Measurements from ENCODE around the gene GGACT.

DNA sequence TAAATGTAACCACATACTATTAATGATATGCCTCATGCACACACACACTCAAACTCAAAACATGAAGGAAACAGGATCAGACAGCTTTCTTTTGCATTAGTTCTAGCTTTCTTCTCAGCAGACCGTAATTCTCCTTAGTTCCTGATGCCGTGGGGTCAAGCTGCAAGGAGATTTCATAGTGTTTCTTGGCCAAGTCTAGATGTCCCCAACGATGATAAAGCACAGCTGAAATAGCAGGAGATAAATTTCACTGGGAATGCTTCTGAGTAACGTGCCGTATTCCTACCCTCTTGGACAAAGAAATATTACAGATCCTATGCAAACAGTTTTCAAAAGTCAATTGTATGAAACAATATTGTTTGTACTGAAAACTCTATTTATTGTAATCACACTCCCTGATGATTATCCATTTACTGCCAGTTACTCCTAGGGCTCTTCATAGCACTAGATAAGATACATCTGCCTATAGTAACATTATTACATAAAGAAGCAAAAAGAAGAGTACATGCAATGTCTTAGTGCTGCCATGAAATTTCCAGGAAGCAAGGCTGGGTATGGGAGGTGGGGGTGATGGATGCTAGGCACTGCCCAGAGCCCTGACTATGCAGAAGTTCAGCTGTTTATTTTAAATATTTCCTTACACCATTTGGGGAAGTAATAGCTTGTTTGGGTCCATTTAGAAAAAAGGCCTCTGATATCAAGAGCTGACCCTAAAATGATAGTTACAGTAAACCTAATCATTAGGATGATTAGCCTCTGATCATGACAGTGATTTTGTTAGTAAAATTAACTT, 16.5 kb upstream of the GGACT start:
- no peak for TF ChIP-seq POLR2A (IDR thresholded peaks at IDR 0.05)
- TF ChIP-seq, protein P1, sequence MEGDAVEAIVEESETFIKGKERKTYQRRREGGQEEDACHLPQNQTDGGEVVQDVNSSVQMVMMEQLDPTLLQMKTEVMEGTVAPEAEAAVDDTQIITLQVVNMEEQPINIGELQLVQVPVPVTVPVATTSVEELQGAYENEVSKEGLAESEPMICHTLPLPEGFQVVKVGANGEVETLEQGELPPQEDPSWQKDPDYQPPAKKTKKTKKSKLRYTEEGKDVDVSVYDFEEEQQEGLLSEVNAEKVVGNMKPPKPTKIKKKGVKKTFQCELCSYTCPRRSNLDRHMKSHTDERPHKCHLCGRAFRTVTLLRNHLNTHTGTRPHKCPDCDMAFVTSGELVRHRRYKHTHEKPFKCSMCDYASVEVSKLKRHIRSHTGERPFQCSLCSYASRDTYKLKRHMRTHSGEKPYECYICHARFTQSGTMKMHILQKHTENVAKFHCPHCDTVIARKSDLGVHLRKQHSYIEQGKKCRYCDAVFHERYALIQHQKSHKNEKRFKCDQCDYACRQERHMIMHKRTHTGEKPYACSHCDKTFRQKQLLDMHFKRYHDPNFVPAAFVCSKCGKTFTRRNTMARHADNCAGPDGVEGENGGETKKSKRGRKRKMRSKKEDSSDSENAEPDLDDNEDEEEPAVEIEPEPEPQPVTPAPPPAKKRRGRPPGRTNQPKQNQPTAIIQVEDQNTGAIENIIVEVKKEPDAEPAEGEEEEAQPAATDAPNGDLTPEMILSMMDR (IDR thresholded peaks at IDR 0.05) = no peak

All from Peyer's patch (tissue), 4 donors.